ENCODE results near the gene PDX1.

PDX1 gene

DNA sequence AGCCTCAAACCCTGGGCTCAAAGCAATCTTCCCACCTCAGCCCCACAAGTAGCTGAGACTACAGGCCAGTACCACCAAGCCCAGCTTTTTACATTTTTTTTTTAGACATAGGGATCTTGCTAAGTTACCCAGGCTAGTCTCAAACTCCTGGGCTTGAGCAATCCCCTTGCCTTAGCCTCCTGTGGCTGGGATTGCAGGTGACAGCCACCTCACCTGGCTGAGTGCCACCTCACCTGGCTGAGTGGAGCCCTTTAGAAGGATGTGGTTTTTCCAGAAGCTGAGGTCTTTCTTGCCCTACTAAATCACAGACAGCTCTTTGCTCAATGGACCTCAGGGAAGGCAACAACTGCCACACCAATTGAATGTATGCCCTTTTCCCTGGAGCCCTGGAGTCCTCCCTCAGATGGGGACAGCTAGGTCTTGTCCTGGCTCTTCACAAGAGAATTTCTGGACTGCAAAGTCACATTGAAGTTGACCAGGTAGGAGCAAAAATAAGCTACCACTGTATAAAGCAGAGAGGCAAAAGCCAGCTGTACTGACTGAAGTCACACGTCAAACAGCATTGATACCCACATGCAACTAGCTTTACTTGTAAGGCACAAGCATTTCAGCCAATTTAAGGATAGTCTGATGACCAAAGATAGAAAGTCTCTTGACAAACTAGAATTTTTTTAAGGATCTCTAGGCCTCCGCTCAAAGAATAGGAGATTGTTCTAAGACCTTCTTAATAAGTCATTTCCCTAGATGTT, 14.0 kb downstream of the PDX1 start:
- TF ChIP-seq, protein P1, sequence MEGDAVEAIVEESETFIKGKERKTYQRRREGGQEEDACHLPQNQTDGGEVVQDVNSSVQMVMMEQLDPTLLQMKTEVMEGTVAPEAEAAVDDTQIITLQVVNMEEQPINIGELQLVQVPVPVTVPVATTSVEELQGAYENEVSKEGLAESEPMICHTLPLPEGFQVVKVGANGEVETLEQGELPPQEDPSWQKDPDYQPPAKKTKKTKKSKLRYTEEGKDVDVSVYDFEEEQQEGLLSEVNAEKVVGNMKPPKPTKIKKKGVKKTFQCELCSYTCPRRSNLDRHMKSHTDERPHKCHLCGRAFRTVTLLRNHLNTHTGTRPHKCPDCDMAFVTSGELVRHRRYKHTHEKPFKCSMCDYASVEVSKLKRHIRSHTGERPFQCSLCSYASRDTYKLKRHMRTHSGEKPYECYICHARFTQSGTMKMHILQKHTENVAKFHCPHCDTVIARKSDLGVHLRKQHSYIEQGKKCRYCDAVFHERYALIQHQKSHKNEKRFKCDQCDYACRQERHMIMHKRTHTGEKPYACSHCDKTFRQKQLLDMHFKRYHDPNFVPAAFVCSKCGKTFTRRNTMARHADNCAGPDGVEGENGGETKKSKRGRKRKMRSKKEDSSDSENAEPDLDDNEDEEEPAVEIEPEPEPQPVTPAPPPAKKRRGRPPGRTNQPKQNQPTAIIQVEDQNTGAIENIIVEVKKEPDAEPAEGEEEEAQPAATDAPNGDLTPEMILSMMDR (IDR thresholded peaks at IDR 0.05; ENCODE audit: control insufficient read depth, insufficient read depth, low read depth, low read length, missing control alignments): no peak

GRCh38 chr13:27942972-27943371, 23.2 kb downstream of the PDX1 start:
- no peak overlapping the region for H3K4me3 ChIP-seq (ENCODE audit: control insufficient read depth, low read depth, low read length)
- TF ChIP-seq, protein P1 (IDR thresholded peaks at IDR 0.05; ENCODE audit: control insufficient read depth, insufficient read depth, low read depth, low read length, missing control alignments): no peak
- no peak for DNase-seq (ENCODE audit: low read depth)

More for the DNA sequence above, 14.0 kb downstream of the PDX1 start:
- no peak overlapping the region for H3K4me3 ChIP-seq (ENCODE audit: control insufficient read depth, low read depth, low read length)
- DNase-seq (ENCODE audit: low read depth): no peak

DNA sequence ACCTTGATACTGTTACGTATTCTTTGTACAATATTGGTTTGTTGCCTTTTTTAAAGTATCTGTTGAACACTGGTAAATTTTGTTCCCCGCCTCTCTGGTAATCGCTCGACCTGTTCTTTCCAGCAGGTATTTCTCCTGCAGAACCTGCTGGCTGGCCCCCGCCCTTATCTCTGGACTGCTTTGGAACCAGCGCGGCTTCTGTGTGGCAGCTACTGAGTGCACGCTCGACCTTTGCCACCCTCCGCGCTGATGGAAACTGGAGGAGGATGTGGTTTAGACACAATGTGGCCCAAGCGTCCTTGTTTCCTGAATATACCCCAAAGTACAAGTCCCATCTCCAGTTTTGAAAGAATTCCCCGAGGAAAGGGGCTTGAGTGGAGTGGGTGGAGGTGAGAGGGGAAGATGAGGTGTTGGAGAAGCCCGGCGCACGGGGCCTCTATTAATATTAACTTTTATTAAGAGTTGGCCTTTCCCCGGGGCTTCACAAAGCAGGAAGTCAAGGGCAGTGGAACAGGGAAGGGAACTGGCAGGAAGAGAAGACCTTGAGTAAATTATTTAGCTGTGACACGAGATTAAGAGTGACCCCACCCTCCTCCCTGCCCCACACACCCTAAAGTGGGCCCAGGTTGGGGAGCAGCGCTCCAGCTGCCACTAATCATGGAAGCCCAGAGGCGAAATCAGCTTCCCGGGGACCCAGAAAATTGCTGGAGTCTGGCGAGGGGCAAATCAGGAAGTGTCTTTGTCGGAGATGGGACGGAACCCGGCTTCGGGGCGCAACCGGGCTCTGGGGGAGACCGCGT, 33.3 kb downstream of the PDX1 start:
- TF ChIP-seq, protein P1 (IDR thresholded peaks at IDR 0.05; ENCODE audit: control insufficient read depth, insufficient read depth, low read depth, low read length, missing control alignments): no peak
- no peak for DNase-seq (ENCODE audit: low read depth)
- peak overlapping the region; percentile 23 for H3K4me3 ChIP-seq (ENCODE audit: control insufficient read depth, low read depth, low read length)

DNA sequence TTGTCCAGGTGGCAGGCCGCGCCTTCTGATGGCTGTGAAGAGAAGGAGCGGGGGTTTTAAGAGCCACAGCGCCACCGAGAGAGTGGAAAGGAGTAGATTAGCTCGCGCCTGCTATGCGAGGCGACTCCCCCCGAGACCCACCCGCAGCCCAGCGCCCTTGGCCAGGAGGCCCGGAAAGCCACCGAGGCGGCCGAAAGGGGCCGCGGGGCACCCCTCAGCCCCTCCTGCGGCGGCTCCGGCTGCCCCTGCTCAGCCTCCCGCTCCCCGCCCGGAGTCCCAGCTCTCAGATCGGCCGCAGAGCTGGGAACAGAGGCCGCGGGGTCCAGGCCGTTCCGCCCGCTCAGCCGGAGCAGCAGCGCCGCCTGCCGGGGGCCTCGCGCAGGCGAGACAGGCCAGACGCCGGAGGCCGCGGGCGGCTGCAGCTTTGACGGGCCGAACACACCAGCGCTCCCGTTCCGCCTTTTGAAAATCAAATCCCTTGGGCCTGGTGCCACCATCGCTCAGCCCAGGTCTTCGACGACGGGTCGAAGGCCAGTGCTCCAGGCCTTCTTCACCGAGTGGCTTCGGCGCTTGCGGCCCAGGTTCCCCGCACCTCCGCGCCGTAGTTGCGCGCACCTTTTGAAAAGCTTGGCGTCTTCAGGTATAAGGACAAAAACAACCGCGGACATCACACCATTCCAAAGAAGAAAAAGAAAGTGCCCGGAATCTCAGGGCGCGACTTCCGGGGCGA, 34.0 kb downstream of the PDX1 start:
- TF ChIP-seq, protein P1 (IDR thresholded peaks at IDR 0.05; ENCODE audit: control insufficient read depth, insufficient read depth, low read depth, low read length, missing control alignments): peak; percentile 54
- DNase-seq (ENCODE audit: low read depth): peak; percentile 7
- peak overlapping the region; percentile 43 for H3K4me3 ChIP-seq (ENCODE audit: control insufficient read depth, low read depth, low read length)

GRCh38 chr13:27954406-27954851, 34.6 kb downstream of the PDX1 start:
- peak overlapping the region; percentile 43 for H3K4me3 ChIP-seq (ENCODE audit: control insufficient read depth, low read depth, low read length)
- TF ChIP-seq, protein P1 (IDR thresholded peaks at IDR 0.05; ENCODE audit: control insufficient read depth, insufficient read depth, low read depth, low read length, missing control alignments): no peak
- no peak for DNase-seq (ENCODE audit: low read depth)

DNA sequence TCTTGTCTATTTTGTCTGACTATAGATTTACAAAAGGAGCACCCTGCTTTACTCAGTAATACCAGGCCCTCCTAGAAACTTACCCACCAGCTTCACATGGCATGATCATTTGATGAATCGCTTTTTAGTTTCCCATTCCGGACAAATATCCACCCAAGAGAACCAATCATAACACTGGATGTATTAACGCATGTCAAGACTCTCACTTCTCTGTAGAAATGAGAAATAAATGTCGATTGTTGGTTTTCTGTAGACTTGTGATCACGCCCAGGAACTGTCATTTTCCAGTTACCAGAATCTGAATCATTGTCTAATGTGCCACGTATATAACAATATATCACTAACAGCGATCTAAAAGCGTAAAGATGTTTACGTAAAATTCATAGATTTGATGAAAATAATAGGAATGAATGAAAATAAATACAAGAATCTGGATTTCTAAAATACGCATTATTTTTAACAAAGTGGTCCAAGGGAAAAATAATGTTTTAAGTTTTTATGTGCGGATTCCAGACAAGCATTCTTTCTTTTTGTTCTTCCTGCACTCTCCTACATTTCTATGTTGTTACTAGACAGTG, 35.3 kb downstream of the PDX1 start:
- no peak overlapping the region for H3K4me3 ChIP-seq (ENCODE audit: control insufficient read depth, low read depth, low read length)
- no peak for DNase-seq (ENCODE audit: low read depth)
- TF ChIP-seq, protein P1 (IDR thresholded peaks at IDR 0.05; ENCODE audit: control insufficient read depth, insufficient read depth, low read depth, low read length, missing control alignments): no peak

Data from AG09309 (cell line).